GF-D8 (cell line): ENCODE results near the gene CDK5RAP2.

Experiments used
- DNase-seq: peaks from one replicate; lab custom pipeline; 2025; lab: John Stamatoyannopoulos, UW

Gene CDK5RAP2

DNA sequence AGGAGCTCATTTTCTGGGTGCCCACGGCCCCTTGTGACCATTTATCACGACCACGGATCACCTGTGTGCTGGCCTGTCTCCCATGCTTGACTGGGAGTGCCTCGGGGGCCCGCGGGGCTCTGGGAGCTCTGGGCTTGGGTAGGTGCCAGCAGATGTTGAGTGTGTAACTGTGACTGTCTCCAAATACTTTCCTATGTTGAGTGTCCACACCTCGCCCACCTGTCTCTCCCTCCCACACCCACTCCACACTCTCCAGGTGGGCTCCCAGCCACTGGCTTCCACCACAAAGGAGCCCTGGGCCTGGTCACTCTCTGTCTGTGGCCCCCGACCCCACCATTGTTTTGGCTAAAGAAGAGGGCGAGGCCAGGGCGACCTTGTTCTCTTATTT is 196.4 kb downstream of the CDK5RAP2 start:
- DNase-seq = no peak

DNA sequence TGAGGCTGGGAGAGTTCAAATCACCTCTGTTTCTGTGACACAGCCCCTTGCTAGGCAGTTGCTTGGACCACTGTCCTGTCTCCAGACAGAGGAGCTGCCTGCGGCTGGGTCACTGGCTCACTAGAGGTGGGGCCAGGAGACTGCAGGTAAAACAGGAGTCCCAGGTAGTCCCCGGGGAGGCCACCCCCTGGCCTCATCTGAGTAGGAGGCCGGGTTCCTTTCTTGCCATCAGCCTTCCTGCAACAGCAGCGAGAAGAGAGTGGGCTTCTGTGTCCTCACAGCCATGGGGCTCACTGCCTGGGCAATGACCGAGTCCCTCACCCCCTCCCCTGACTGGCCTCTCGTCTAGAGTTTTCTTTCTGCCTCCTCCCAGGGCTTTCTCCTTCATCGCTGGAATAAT is 197.5 kb downstream of the CDK5RAP2 start:
- no peak for DNase-seq

DNA sequence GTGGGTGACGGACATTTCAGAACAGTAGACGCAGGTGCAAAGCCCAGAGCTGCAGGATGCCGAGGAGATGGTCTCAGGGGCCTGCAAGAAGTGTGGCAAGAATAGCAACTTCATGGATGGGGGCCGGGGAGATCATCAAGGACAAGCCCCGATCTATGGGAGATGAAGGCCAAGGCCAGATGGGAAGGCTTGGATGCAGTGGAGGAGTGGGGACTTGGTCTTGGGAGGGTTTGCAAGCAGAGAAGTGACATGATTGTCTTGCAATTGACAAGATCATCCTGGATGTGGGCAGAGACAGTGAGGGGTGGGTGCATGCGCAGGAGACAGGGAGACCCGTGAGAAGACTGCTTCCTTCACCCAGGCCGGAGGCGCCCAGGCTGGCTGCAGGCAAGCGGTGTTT is 198.1 kb downstream of the CDK5RAP2 start:
- no peak for DNase-seq

- no peak for DNase-seq
Observed at GRCh38 chr9:120379611-120380010, 200.4 kb downstream of the CDK5RAP2 start.

- DNase-seq = no peak
Observed at GRCh38 chr9:120378680-120379079, 201.3 kb downstream of the CDK5RAP2 start.

DNA sequence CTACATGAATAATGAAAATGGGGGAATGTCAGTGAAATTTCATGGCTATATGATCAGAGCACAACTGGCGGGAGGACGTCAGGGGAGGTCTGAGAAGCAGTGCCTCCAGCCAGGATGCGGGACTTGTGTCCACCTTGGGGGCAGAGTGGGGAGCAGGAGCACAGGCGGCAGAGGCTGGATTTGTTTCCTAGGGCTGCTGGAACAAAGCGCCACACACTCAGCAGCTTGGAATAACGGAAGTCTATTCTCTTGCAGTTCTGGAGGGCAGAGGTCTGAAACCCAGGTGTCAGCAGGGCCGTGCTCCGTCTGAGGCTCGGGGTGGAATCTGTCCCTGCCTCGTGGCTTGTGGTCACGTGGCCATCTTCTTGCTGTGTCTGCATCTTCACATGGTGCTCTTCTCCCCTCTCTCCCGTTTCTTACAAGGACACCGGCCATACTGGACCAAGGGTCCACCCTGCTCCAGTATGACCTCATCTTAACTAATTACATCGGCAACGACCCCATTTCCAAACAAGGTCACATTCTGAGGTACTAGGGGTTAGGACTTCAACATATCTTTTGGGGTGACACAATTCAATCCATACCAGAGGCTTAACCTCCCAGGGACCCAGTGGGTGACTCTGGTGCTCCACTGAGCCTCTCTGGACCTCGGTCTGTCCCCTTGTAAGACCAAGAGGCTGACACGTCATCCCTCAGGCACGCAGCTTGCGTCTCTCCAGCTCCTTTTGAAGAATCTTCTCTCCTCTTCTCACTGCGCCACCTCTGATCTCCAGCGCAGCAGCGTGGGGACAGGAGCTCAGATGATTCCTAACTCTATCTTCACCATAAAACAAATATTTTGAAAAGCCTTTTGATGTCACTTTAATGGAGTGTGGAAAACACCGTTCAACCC is 202.5 kb downstream of the CDK5RAP2 start:
- no peak for DNase-seq

DNA sequence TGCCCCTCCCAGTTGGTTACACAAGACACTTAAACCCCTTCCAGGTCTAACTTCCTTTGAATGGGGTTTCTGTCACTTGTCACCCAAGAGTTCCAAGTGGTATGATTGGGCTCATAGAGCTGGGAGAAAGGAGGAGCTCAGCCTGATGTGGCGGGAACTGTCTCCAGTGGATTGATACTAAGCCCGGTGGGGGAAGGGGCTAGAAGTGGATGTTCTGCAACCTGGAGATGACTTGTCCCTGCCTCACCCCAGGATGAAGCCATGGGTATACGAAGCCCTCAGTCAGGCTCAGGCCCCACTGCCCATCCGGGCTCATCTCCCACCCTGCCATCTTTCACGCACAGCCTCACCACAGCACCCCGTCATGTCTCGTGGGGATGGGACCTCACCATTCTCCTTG is 203.9 kb downstream of the CDK5RAP2 start:
- DNase-seq = no peak

DNA sequence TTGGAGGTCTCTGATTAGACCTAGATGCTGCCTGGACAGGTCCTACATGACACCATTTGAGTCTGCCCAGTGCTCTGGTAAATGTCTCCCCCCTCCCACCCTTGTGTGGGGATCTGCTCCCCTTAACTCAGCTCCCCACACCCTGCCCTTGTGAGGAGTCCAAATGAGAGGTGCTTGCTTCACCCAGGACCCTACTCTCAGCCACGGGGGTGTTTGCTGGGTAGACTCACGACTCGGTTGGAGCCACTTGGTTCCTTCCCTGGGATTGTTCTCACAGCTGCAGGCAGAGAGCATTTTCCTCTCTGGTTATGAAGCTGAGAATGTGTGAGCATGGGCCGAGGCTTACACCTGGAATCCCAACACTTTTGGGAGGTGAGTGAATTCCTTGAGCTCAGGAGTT is 204.7 kb downstream of the CDK5RAP2 start:
- DNase-seq = no peak

DNA sequence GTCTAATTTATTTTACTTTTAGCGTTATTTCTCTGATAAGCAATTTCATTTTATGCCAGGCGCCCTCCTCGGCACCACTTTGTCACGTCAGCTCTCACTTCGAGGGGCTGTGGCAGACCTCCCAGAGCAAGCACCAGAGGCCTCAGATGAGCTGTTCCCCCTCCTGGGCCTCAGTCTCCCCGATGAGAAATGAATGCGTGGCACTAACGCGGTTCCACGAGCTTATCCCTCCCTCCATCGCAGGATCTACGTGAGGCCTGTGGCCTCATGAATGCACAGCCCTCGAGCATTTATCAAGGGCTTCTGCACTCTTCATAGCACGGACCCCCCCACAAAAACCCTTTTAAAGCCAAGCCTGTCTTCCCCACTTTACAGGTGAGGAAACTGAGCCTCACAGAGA is 205.2 kb downstream of the CDK5RAP2 start:
- DNase-seq = no peak

DNA sequence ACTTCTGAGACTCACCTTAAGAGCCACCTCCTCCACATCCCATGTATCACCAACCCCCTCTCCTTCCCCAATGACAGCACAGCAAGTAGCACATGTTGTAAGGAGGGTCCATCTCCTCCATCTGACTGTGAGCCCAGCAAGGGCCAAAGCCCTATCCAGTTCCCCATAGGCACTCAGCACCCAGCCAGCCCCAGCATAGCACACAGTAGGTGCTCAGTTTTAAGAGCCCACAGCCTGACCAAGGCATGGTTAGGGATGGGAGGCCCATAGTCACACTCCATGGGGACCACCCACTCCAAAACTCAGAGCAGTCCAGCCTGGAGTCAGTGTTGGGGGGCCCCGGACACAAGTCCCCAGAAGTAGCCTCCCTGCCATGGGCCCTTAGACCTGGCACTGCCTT is 205.7 kb downstream of the CDK5RAP2 start:
- DNase-seq = no peak

GRCh38 chr9:120372040-120372439 is 207.9 kb downstream of the CDK5RAP2 start:
- DNase-seq = no peak

- no peak for DNase-seq
Observed at GRCh38 chr9:120369608-120370220, 210.3 kb downstream of the CDK5RAP2 start.

DNA sequence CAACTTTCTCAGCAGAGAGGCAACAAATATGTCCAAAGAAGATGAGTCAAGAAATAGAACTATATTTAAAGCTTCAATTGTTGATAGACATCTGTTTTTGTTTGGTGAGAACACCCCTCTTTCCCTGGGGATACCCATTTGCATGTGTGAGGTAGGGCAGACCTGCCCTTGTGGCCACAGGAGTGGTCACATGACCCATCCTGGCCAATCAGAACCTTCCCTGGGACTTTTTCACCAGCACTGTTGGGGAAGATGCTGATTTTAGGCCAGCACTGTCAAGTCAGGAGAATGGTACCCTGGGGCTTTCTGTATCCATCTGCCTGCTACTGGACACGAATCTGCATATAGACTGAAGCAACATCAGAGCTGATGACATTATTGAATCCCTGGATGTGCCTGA is 211.2 kb downstream of the CDK5RAP2 start:
- no peak for DNase-seq

GRCh38 chr9:120366644-120367019 is 213.3 kb downstream of the CDK5RAP2 start:
- no peak for DNase-seq

GRCh38 chr9:120365386-120365785 is 214.6 kb downstream of the CDK5RAP2 start:
- no peak for DNase-seq

GRCh38 chr9:120363697-120364096 is 216.3 kb downstream of the CDK5RAP2 start:
- DNase-seq = no peak

DNA sequence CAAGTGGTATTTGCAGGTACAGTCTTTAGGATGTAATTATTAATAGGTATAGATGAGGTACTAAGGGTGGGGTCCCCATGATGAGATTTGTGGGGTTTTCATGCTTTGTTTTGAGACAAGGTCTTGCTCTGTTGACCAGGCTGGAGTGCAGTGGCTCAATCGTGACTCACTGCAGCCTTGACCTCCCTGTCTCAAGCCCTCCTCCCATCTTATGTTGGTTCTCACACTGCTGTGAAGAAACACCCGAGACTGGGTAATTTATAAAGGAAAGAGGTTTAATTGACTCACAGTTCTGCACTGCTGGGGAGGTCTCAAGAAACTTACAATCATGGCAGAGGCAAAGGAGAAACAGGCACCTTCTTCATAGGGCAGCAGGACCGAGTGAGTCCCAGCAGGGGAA is 217.5 kb downstream of the CDK5RAP2 start:
- DNase-seq = no peak

DNA sequence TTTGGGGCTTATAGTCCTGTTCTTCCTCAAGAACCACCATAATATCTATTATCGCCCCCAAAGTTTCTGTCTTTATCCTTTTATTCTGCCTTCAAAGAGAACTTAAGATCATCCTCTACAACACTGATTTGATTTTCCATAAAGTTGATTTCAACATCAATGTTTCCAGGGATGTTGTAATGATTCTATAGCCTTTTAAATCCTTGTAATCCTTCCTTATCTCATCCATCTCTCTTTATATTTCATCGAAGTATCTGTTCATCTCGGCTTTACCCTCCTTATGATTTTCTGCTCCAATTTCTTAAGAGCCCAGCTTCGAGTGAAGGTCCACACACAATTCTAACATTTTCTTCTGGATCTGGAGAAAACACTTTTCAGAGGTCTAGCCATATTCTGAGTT is 218.4 kb downstream of the CDK5RAP2 start:
- no peak for DNase-seq

DNA sequence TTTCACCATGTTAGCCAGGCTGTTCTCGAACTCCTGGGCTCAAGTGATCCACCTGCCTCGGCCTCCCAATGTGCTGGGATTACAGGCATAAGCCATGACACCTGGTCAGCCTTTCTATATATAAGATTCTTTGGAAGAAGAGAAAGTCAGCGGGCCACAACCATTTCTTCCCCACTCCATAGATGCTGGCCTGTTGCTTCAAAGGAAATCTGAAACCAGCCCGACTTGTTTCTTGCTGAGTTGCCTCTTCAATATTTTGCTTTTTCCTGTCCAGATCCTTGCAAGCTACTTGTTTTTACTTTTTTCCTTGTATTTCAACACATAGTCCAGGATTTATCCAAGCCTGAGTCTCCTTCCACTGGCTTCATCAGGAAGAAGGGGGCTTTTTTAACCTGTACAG is 219.5 kb downstream of the CDK5RAP2 start:
- no peak for DNase-seq

DNA sequence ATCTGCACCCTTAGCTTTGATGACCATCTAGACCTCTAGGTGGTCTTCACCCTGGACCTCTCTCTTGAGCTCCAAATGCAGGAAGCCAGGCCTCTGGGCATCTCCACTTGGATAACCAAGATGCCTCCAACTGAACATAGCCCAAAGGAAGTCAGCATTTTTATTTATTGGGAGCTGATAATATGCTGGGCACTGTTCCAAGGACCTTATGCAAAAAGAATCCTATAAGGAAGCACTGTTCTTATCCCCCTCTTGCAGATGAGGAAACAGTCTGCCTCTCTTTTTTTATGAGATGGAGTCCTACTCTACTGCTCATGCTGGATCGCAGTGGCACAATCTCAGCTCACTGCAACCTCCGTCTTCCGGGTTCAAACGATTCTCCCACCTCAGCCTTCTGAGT is 219.9 kb downstream of the CDK5RAP2 start:
- DNase-seq = no peak

- no peak for DNase-seq
Observed at GRCh38 chr9:120358877-120359276, 221.1 kb downstream of the CDK5RAP2 start.

DNA sequence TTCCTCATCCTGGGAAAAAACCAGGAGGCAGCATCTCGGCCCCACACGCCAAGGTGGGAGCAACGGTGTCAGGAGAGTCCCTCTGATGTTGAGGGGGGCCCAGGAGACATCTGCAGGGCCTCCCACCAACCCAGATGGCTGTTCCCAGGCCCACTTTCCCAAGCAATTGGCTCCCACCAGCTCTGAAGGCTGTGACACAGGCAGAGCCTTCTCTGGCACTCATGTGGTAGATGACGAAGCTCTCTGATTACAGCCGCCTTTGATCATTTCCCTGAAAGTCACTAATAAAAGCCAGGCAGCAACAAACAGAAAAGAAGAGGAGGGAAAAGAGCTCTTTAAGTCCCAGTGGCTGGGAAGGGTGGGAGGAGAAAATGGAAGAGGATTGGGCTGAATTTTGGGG is 226.5 kb downstream of the CDK5RAP2 start:
- DNase-seq = no peak

- no peak for DNase-seq
Observed at GRCh38 chr9:120351106-120351505, 228.9 kb downstream of the CDK5RAP2 start.

DNA sequence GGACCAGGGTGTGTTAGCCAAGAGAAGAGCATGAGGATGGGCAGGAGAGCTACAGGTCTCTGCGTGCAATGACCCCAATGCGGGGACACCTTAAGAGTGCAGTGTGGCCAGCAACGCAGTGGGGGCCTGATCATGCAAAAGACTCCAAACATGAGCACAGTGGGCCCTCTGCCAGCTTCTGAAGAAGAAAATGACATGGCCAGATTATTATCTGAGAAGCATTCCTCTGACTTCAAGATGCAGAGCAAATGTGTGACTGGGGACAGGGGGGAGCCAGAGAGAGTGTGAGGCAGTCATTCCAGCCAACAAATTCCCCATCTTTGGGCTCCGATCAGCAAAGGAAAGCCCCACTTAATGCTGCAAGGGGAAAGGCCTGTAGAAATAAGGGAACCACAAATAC is 229.4 kb downstream of the CDK5RAP2 start:
- DNase-seq = no peak
